ENCODE data around the gene IGSF9. TPM values are rescaled to one million over a fixed set of nuclear protein-coding genes. Genes with fewer than 3 reads are reported as not detected.

Gene IGSF9
- total and polyA plus RNA-seq, 2 experiments from 2014 or later = 10.3 to 27.6 TPM

GRCh38 chr1:159973350-159973940, 28.0 kb upstream of the IGSF9 start:
- H3K4me2 ChIP-seq = no peak overlapping the region
- H3K27ac ChIP-seq (ENCODE audit: low read depth) = no peak overlapping the region
- no peaks in the 10 kb centered on the region for H4K20me1 ChIP-seq (replicated peaks; ENCODE audit: insufficient read depth)
- 0 out of 2 replicates have a peak, but pooled peaks cover 4% of the 10 kb centered on the region for H3K9me2 ChIP-seq (ENCODE audit: insufficient read depth)
- H3K4me3 Mint-ChIP-seq = no peak overlapping the region
- H3F3A ChIP-seq (replicated peaks; ENCODE audit: low read depth) = no peaks in the 10 kb centered on the region
- H2AFZ ChIP-seq = no peak overlapping the region
- no peaks in the 10 kb centered on the region for H3K36me3 ChIP-seq (ENCODE audit: insufficient read depth)
- no peak for TF ChIP-seq EZH2 (IDR thresholded peaks at IDR 0.05; ENCODE audit: low read depth, unreplicated experiment)
- no peak for TF ChIP-seq CTCF (conservative IDR thresholded peaks at IDR 0.05; ENCODE audit: low read depth in 2 of 2)
- TF ChIP-seq JUNB (IDR thresholded peaks at IDR 0.05; ENCODE audit: unreplicated experiment) = no peak
- TF ChIP-seq ZNF462 (CRISPR knock-in tag; IDR thresholded peaks at IDR 0.05) = no peak
- no peak for TF ChIP-seq ZNF114 (CRISPR knock-in tag; IDR thresholded peaks at IDR 0.05)
- no peak for TF ChIP-seq EZH2phosphoT487 (IDR thresholded peaks at IDR 0.05; ENCODE audit: unreplicated experiment)
- no peak for TF ChIP-seq STAT1 (IDR thresholded peaks at IDR 0.05; ENCODE audit: unreplicated experiment)
- TF ChIP-seq POLR2AphosphoS5 (IDR thresholded peaks at IDR 0.05; ENCODE audit: low read depth) = no peak
- no peak for TF ChIP-seq ETS1 (IDR thresholded peaks at IDR 0.05)
- no peak for TF ChIP-seq NANOG (IDR thresholded peaks at IDR 0.05; ENCODE audit: borderline replicate concordance)
- TF ChIP-seq REST (IDR thresholded peaks at IDR 0.05; ENCODE audit: unreplicated experiment) = no peak
- no peak for TF ChIP-seq CREB1 (CRISPR knock-in tag; IDR thresholded peaks at IDR 0.05; ENCODE audit: low read depth)
- no peak for TF ChIP-seq ZNF331 (CRISPR knock-in tag; IDR thresholded peaks at IDR 0.05; ENCODE audit: low read depth)
- DNase-seq (ENCODE audit: low spot score) = no peak
- no peaks in the 10 kb centered on the region for H3K36me3 Mint-ChIP-seq (ENCODE audit: low read depth)
- no peaks in the 10 kb centered on the region for H3K4me1 ChIP-seq (ENCODE audit: insufficient read depth)
- H3K4me3 ChIP-seq = no peak overlapping the region
- peaks cover 6% of the 10 kb centered on the region for H3K27me3 Mint-ChIP-seq (ENCODE audit: insufficient read depth, low read depth, poor library complexity)
- H3K79me2 ChIP-seq (replicated peaks; ENCODE audit: insufficient read depth) = no peaks in the 10 kb centered on the region
- no peak overlapping the region for H3K27ac Mint-ChIP-seq
- ATAC-seq = no peak
- H3K9me3 Mint-ChIP-seq = no peaks in the 10 kb centered on the region
- H3K27me3 ChIP-seq (ENCODE audit: insufficient read depth) = peaks cover 3% of the 10 kb centered on the region; the same call in 1 of the 2 replicates
- no peaks in the 10 kb centered on the region for H3K4me1 Mint-ChIP-seq
